DLD1 (cell line): ENCODE data around the gene SMIM35.

Experiments
- in situ Hi-C: cut with HindIII; loops from 2 replicates; pipeline ENCODE4 v1.10.0; 2017; ENCODE audit warnings: low sequenced_read_pairs

Gene SMIM35

DNA sequence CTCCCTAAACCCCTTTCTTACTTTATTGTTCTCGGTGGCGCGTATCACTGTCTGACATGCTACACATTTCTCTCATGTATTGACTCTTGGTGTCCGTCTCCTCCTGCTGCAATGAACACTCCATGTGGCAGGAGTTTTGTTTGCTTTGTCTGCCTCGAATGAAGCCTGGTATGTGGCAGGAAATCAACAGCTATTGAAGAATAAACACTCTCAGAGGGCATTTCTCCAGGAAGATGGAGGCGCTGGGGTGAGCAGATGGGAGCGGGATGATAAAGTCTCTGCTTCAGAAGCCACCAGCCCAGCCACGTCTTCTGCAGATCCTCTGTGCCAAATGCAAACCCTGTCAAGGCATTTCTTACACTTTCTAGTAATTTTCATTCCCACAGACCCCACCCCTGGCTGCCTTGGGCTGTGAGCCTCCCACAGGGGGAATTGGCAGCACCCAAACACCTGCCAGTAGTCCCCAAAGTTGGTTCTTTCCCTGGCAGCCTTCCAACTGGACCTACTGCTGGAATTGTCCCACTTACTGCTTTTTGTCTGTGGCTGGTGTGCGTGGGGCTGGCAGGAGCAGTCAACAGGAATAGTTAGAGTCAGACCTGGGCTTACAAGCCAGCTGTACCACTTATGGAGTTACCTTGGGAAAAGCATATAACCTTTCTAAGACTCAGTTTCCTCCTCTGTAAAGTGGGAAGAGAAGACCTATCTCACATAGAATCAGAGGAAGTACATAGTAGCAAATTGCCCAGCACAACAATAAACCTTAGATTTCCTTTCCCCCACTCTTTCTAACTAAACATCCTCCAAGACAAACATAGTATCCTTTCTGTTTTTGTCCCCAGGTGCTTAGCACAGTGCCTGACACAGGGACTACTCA, 113.9 kb downstream of the SMIM35 start:
- in situ Hi-C loops, result no loop called here

DNA sequence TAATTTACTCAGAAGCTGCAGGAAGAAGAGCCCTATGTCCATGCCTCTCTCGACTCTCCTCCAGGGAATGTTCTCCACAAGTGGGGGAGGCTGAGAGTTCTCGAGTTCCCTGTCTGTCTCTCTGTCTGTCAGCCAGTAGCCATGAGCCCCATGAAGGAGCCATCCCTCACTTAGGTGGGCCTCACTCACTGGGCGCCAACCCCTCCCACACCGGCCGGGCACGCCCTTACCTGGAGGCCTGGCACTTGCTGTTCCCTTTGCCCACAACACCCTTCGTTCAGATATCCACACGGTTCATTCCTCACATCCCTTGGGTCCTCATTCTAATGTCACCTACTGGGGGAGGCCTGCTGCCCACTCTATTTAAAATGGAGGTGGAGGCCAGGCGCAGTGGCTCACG, 114.7 kb downstream of the SMIM35 start:
- in situ Hi-C loops, result no loop called here

DNA sequence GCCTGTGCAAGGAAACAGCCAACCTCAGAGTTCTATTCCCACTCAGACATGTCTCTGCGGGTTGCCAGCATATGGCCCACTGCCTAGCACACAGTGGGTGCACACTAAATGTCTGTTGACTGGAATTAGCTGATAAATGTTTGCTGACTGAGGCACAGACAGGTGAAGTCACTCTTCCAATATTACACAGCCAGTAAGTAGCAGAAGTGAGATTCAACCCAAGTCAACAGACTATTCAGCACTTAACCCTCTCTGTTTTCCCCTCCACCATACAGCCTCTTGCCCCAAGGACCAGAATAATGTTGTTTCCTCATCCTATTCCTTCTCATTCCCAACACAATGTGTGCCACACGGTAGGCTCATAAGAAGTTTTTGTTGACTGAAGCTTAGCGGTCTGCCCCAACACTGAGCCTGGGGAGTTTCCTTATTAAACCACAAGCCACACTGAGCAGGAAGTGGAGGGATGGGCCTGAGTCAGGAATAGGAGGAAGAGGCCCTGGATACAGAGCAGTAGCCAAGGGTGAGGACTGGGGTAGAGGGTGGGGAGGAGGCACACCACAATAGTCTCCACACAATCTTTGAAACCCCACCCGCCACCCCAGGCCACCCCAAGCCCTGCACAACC, 116.3 kb downstream of the SMIM35 start:
- in situ Hi-C loops, result no loop called here

DNA sequence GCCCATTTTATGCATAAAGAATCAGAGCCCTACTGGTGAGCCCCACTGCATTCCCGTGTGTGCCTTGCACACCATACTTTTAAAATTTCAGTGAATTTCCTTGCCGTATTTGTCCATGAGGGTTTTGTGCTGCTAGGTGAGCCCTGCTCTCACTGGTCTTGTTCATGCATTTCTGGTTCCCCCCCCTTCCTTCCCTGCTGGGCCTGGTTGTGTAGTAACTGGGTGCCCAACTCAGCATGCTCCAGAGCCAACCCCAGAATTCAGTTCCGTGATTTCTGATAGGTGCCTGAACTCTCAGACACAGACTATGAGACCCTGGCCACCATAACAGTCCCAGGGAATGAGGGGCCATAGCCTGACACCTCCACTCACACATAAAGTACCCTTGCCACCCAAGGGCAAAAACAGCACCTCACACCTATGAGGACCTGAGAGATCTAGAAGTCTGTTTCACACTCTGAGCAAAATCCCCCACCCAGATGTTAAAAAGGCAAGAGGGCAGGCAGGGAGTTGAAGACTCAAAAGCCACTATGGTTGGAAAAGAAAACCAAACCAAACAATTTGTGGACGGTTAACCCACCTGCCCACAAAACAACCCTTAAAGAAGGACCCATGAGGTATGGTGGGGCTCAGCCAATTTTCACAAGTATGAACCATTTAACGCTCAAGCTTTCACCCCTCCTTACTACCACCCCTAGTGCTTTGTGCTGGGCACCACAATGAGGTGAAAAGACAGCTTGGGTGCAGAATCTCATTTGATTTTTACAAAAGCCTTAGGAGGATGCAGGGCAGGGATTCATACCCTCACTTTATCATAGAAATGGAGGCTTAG, 117.4 kb downstream of the SMIM35 start:
- in situ Hi-C loops, result no loop called here

DNA sequence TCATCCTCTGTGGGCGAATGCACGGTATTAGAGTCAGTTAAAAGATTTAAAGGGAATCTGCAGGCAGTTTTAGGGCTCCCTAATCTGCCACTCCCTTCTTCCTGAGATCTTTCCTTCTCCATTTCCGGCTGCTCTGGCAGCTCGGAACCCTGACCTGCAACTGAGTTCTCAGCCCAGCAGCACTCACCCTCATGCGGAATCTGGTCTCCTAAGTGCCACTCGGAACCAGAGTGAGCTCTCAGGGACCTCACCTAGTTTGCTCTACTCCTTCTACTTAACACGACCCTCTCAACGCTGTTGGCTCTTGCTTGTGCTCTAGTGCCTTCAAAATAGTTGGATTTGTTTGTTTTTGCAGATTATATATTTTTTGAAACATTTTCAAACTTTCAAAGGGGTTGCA, 119.9 kb downstream of the SMIM35 start:
- in situ Hi-C loops, result no loop called here

DNA sequence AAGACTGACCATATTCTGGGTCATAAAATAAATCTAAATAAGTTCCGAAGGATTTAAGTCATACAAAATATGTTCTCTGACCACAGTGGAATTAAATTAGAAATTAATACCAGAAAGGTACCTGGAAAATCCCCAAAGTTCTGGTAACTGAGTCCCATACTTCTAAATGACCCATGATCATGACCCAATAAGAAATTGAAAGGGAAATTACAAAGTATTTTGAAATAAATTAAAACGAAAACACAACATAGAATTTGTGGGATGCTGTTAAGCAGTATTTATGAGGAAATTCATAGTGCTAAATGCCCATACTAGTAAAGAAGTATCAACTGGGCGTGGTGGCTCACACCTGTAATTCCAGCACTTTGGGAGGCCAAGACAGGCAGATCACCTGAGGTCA, 123.9 kb downstream of the SMIM35 start:
- in situ Hi-C loops, result no loop called here

DNA sequence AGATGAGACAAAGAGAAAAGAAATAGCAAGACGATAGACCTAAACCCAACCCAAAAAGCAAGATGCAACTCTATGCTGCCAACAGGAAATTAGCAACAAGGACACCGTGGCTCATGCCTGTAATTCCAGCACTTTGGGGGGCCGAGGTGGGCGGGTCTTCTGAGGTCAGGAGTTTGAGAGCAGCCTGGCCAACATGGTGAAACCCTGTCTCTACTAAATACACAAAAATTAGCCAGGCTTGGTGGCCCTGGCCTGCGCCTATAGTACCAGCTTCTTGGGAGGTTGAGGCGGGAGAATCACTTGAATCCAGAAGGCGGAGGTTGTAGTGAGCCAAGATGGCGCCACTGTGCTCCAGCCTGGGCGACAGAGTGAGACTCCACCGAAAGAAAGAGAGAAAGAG, 124.9 kb downstream of the SMIM35 start:
- in situ Hi-C loops, result no loop called here

DNA sequence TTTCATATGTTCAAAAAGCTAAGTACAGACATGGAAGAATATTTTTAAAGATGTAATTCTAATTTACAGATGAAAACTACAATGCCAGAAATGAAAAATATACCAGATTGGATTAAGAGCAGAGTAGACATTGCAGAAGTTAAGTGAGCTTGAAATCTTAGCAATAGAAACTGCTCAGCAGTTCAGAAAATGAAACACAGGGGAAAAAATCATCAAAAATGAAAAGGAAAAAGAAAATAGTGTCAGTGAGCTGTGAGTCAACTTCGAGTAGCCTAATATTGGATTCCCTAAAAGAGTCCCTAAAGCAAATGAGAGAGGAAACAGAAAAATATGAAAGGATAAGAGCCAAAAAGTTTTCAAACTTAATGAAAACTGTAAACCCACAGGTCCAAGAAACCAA, 126.4 kb downstream of the SMIM35 start:
- in situ Hi-C loops, result no loop called here

DNA sequence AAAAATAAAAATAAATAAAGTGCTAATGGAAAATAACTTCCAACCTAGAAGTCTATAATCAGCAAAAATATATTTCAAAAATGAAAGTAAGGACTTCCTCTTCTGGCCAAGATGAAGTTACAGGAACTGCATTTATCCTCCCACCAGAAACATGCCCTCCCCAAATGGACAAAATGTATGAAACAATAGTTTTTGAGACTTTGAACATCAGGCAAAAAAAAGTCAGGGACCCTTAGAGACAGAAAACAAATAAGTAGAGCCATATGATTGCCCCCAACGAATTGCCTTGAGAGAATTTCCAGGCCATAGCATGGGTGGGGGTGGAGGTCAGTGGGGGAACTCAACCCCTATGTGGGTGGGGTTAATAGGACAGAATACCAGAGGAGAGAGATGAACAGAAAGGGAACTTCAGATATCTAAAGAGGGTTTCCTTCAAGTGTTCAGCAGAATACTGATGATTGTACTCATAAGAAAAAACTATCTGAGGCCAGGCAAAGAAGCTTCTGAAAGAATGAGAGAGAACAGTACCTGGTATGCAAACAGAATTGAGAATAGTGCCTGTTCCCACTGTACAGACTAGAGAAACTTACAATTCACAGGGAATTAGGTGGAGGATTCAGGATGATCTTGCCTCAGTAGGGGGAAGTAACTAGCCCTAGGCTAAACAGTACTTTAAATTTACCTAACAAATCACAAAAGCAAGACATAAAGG, 127.2 kb downstream of the SMIM35 start:
- in situ Hi-C loops, result no loop called here

DNA sequence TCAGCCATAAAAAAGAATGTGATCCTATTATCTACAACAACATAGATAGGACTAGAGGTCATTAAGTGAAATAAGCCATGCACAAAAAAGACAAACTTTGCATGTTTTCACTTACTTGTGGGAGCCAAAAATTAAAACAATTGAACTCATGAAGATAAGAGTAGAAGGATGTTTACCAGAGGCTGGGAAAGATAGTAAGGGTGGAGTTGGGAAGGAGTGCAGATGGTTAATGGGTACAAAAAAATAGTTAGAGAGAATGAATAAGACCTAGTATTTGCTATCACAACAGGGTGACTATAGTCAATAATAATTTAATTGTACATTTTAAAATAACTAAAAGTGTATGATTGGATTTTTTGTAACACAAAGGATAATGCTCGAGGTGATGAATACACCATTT, 127.8 kb downstream of the SMIM35 start:
- in situ Hi-C loops, result no loop called here
